ENCODE data around the gene HCFC1R1.

The HCFC1R1 gene

GRCh38 chr16:3019594-3020246, 4.0 kb downstream of the HCFC1R1 start:
- no peak for DNase-seq (ENCODE audit: low spot score)

GRCh38 chr16:3017794-3018506, 5.8 kb downstream of the HCFC1R1 start, which contains the start of gene CLDN6:
Gene CLDN6 (minus strand): TSS chr16:3018183. CDS start chr16:3016021, 2,162 bp downstream.
- no peak for DNase-seq (ENCODE audit: low spot score)

GRCh38 chr16:3017344-3017743, 6.4 kb downstream of the HCFC1R1 start:
- DNase-seq (ENCODE audit: low spot score): no peak

GRCh38 chr16:3015865-3016521, 7.7 kb downstream of the HCFC1R1 start:
- no peak for DNase-seq (ENCODE audit: low spot score)

- no peak for DNase-seq (ENCODE audit: low spot score)
Observed at GRCh38 chr16:3014971-3015370, 8.8 kb downstream of the HCFC1R1 start.

- no peak for DNase-seq (ENCODE audit: low spot score)
Observed at GRCh38 chr16:3013998-3014690, 9.6 kb downstream of the HCFC1R1 start.

GRCh38 chr16:3013491-3013951, 10.2 kb downstream of the HCFC1R1 start:
- no peak for DNase-seq (ENCODE audit: low spot score)

- no peak for DNase-seq (ENCODE audit: low spot score)
Observed at GRCh38 chr16:3012828-3013420, 10.8 kb downstream of the HCFC1R1 start, which contains the start of gene CLDN9. Gene CLDN9 (plus strand): TSS chr16:3012923. CDS start chr16:3013363, 440 bp downstream.

- DNase-seq (ENCODE audit: low spot score): no peak
Observed at GRCh38 chr16:3012246-3012645, 11.5 kb downstream of the HCFC1R1 start.

- no peak for DNase-seq (ENCODE audit: low spot score)
Observed at GRCh38 chr16:3010510-3010909, 13.2 kb downstream of the HCFC1R1 start.

- DNase-seq (ENCODE audit: low spot score): no peak
Observed at GRCh38 chr16:3009568-3010390, 14.0 kb downstream of the HCFC1R1 start.

- DNase-seq (ENCODE audit: low spot score): no peak
Observed at GRCh38 chr16:3008690-3009037, 15.1 kb downstream of the HCFC1R1 start.

GRCh38 chr16:3007957-3008689, 15.6 kb downstream of the HCFC1R1 start:
- no peak for DNase-seq (ENCODE audit: low spot score)

GRCh38 chr16:3007059-3007956, 16.4 kb downstream of the HCFC1R1 start:
- DNase-seq (ENCODE audit: low spot score): no peak

GRCh38 chr16:3004781-3005284, 18.9 kb downstream of the HCFC1R1 start:
- no peak for DNase-seq (ENCODE audit: low spot score)

GRCh38 chr16:3004319-3004718, 19.4 kb downstream of the HCFC1R1 start:
- no peak for DNase-seq (ENCODE audit: low spot score)

- peak; percentile 96 for DNase-seq (ENCODE audit: low spot score)
Observed at GRCh38 chr16:3003582-3004270, 20.0 kb downstream of the HCFC1R1 start.

- no peak for DNase-seq (ENCODE audit: low spot score)
Observed at GRCh38 chr16:3001316-3001715, 22.4 kb downstream of the HCFC1R1 start.
